H1 (cell line): Measurements from ENCODE around the gene KRT7. TPM values are rescaled to one million over a fixed set of nuclear protein-coding genes. Genes with fewer than 3 reads are reported as not detected.

Experiments used
- CTCF ChIA-PET: fragments of 300-600 bp; sonication (Branson Sonifier 250); formaldehyde crosslinking; loops from one replicate; lab custom pipeline; 2021; ENCODE audit not compliant: partially characterized antibody; lab: Charles Lee
- POLR2A ChIA-PET: fragments of 300-600 bp; sonication (Branson Sonifier 250); formaldehyde crosslinking; loops from one replicate; lab custom pipeline; 2021; ENCODE audit warnings: inconsistent platforms; ENCODE audit not compliant: partially characterized antibody; lab: Charles Lee
- DNase-seq, 2 experiments: peaks; one replicate each; pipeline versions ENCODE4 v3.0.0 to v3.0.0-alpha.2; 2010 to 2022; ENCODE audit warnings: low spot score in 2 of 2, low read depth in 1 of 2, mixed read lengths in 1 of 2
- FAIRE-seq: peaks from 2 replicates; lab custom pipeline; 2011; peaks lifted over from hg19 to GRCh38; lab: Jason Lieb, UNC
- H2AFZ ChIP-seq: 2 replicates; pipeline ENCODE4 v1.8.1; 2012; ENCODE audit warnings: low read length, inconsistent platforms
- H2AK5ac ChIP-seq: 2 replicates; pipeline ENCODE4 v1.6.1; 2013; ENCODE audit warnings: low read depth, low read length
- H2BK120ac ChIP-seq: replicated peaks from 2 replicates; pipeline ENCODE3; 2013; ENCODE audit warnings: low read depth, low read length, inconsistent platforms
- H2BK12ac ChIP-seq: 2 replicates; pipeline ENCODE4 v1.6.1; 2013; ENCODE audit warnings: low read depth, low read length
- H2BK15ac ChIP-seq: 2 replicates; pipeline ENCODE4 v1.6.1; 2013; ENCODE audit warnings: low read length
- H2BK20ac ChIP-seq: 2 replicates; pipeline ENCODE4 v1.6.1; 2013; ENCODE audit warnings: low read length
- H2BK5ac ChIP-seq: 2 replicates; pipeline ENCODE4 v1.6.1; 2013; ENCODE audit warnings: low read depth, low read length
- H3K14ac ChIP-seq: 2 replicates; pipeline ENCODE4 v1.6.1; 2013; ENCODE audit warnings: inconsistent platforms; ENCODE audit not compliant: insufficient read length
- H3K18ac ChIP-seq: 2 replicates; pipeline ENCODE4 v1.6.1; 2013; ENCODE audit warnings: low read length; ENCODE audit errors: extremely low read depth
- H3K23ac ChIP-seq: 2 replicates; pipeline ENCODE4 v1.6.1; 2013; ENCODE audit warnings: inconsistent platforms; ENCODE audit not compliant: insufficient read length
- H3K23me2 ChIP-seq: 2 replicates; pipeline ENCODE4 v1.6.1; 2013; ENCODE audit warnings: low read depth, low read length
- H3K27ac ChIP-seq: 2 replicates; pipeline ENCODE4 v1.6.1; 2011; ENCODE audit warnings: low read depth, low read length, inconsistent platforms
- H3K27me3 ChIP-seq, 4 experiments: replicated peaks in 1 of 4; 1 replicate in 1 of 4; 2 replicates in 3 of 4; pipeline versions ENCODE4 v1.6.1 to v1.8.1; 2011 to 2013; ENCODE audit warnings: low read length in 3 of 4, mild to moderate bottlenecking in 3 of 4, inconsistent platforms in 2 of 4, mixed read lengths in 2 of 4, moderate library complexity in 1 of 4; ENCODE audit not compliant: control insufficient read depth in 3 of 4, insufficient read depth in 3 of 4; ENCODE audit errors: extremely low read depth in 1 of 4
- H3K36me3 ChIP-seq, 4 experiments: 2 replicates each; pipeline versions ENCODE4 v1.6.1 to v1.8.1; 2011 to 2013; ENCODE audit warnings: mild to moderate bottlenecking in 4 of 4, low read length in 3 of 4, moderate library complexity in 2 of 4, control low read depth in 1 of 4, inconsistent platforms in 1 of 4; ENCODE audit not compliant: insufficient read depth in 4 of 4, control insufficient read depth in 2 of 4
- H3K4ac ChIP-seq: replicated peaks from 2 replicates; pipeline ENCODE3; 2013; ENCODE audit warnings: low read length, low read depth, mixed read lengths, inconsistent platforms; ENCODE audit not compliant: insufficient read length
- H3K4me1 ChIP-seq, 4 experiments: replicated peaks in 1 of 4; 1 replicate in 1 of 4; 2 replicates in 3 of 4; pipeline versions ENCODE4 v1.6.1 to v1.8.1; 2011 to 2013; ENCODE audit warnings: low read length in 3 of 4, inconsistent platforms in 2 of 4, mixed read lengths in 1 of 4; ENCODE audit not compliant: insufficient read depth in 4 of 4, control insufficient read depth in 3 of 4
- H3K4me2 ChIP-seq, 2 experiments: 2 replicates each; pipeline versions ENCODE4 v1.6.1 to v1.8.1; 2011 to 2013; ENCODE audit warnings: low read depth in 2 of 2, low read length in 2 of 2, control low read depth in 1 of 2, inconsistent platforms in 1 of 2, mild to moderate bottlenecking in 1 of 2; ENCODE audit not compliant: insufficient read depth in 1 of 2
- H3K4me3 ChIP-seq, 4 experiments: fragments of 200-600, 300-600 bp in 1 of 4; sonication (generic), shearing (Covaris generic), sonication (Bioruptor Twin) in 1 of 4; 2 replicates each; pipeline versions ENCODE4 v1.5.1 to v1.8.1; 2011 to 2016; ENCODE audit warnings: low read length in 4 of 4, low read depth in 3 of 4, control low read depth in 2 of 4, inconsistent platforms in 2 of 4, mild to moderate bottlenecking in 2 of 4, mixed read lengths in 1 of 4, moderate library complexity in 1 of 4; ENCODE audit not compliant: insufficient read depth in 2 of 4; ENCODE audit errors: extremely low read depth in 1 of 4
- H3K56ac ChIP-seq: replicated peaks from 2 replicates; pipeline ENCODE3; 2013; ENCODE audit warnings: low read depth, mild to moderate bottlenecking, mixed read lengths, low read length, inconsistent platforms; ENCODE audit not compliant: insufficient read length
- H3K79me1 ChIP-seq: 2 replicates; pipeline ENCODE4 v1.6.1; 2013; ENCODE audit warnings: low read depth, low read length, control low read depth
- H3K79me2 ChIP-seq, 2 experiments: 2 replicates each; pipeline versions ENCODE4 v1.6.1 to v1.8.1; 2012 to 2013; ENCODE audit warnings: low read length in 2 of 2, mild to moderate bottlenecking in 2 of 2, inconsistent platforms in 1 of 2; ENCODE audit not compliant: insufficient read depth in 2 of 2, control insufficient read depth in 1 of 2
- H3K9ac ChIP-seq, 4 experiments: replicated peaks in 1 of 4; 1 replicate in 1 of 4; 2 replicates in 3 of 4; pipeline versions ENCODE4 v1.6.1 to v1.8.1; 2011 to 2013; ENCODE audit warnings: low read depth in 3 of 4, low read length in 3 of 4, control low read depth in 2 of 4, mild to moderate bottlenecking in 2 of 4, moderate library complexity in 2 of 4, inconsistent platforms in 1 of 4; ENCODE audit errors: extremely low read depth in 1 of 4
- H3K9me3 ChIP-seq, 2 experiments: 2 replicates each; pipeline versions ENCODE4 v1.6.1 to v1.8.1; 2012 to 2013; ENCODE audit warnings: mild to moderate bottlenecking in 2 of 2, moderate library complexity in 2 of 2, control low read depth in 1 of 2, inconsistent platforms in 1 of 2, low read depth in 1 of 2, low read length in 1 of 2, mixed read lengths in 1 of 2; ENCODE audit not compliant: insufficient read depth in 2 of 2
- H4K20me1 ChIP-seq, 2 experiments: replicated peaks in 1 of 2; 2 replicates each; pipeline versions ENCODE3 to v1.8.1; 2011 to 2013; ENCODE audit warnings: inconsistent platforms in 2 of 2, low read length in 2 of 2, mild to moderate bottlenecking in 1 of 2; ENCODE audit not compliant: insufficient read depth in 2 of 2, control insufficient read depth in 1 of 2
- H4K5ac ChIP-seq: 2 replicates; pipeline ENCODE4 v1.6.1; 2013; ENCODE audit warnings: low read length, low read depth, mixed read lengths, inconsistent platforms; ENCODE audit not compliant: insufficient read length
- H4K8ac ChIP-seq: 2 replicates; pipeline ENCODE4 v1.8.0; 2013; ENCODE audit warnings: mild to moderate bottlenecking, moderate library complexity, low read length, inconsistent platforms; ENCODE audit not compliant: insufficient read depth; ENCODE audit errors: extremely low read depth
- H4K91ac ChIP-seq: replicated peaks from 2 replicates; pipeline ENCODE3; 2013; ENCODE audit warnings: low read length, mixed read lengths, inconsistent platforms; ENCODE audit not compliant: insufficient read length
- BRCA1 ChIP-seq: IDR thresholded peaks from 2 replicates; pipeline ENCODE4 v1.6.1; 2012; ENCODE audit warnings: low read depth, low read length, improper control_type of control experiment
- CEBPB ChIP-seq: IDR thresholded peaks from 2 replicates; pipeline ENCODE4 v1.6.1; 2012; ENCODE audit warnings: low read depth, low read length
- CHD1 ChIP-seq: IDR thresholded peaks from 2 replicates; pipeline ENCODE4 v1.6.1; 2012; ENCODE audit warnings: low read depth, low read length, improper control_type of control experiment
- CHD2 ChIP-seq: IDR thresholded peaks from 2 replicates; pipeline ENCODE4 v1.6.1; 2012; ENCODE audit warnings: low read length, improper control_type of control experiment
- CTBP2 ChIP-seq: IDR thresholded peaks from 2 replicates; pipeline ENCODE4 v1.7.0; 2011; ENCODE audit warnings: borderline replicate concordance, mild to moderate bottlenecking, moderate library complexity, mixed read lengths, low read length; ENCODE audit not compliant: insufficient read depth, insufficient read length
- EZH2 ChIP-seq: fragments of 200-600 bp; sonication (generic); IDR thresholded peaks from 2 replicates; pipeline ENCODE4 v1.7.1; 2012; ENCODE audit warnings: low read depth, mild to moderate bottlenecking, moderate library complexity, low read length, inconsistent platforms; ENCODE audit not compliant: severe bottlenecking
- FOSL1 ChIP-seq: IDR thresholded peaks from 2 replicates; pipeline ENCODE4 v1.6.1; 2011; ENCODE audit warnings: mild to moderate bottlenecking, low read depth, low read length, moderate library complexity; ENCODE audit not compliant: insufficient read depth
- GABPA ChIP-seq: IDR thresholded peaks from 2 replicates; pipeline ENCODE4 v1.6.1; 2011; ENCODE audit warnings: mild to moderate bottlenecking, low read length, moderate library complexity, borderline replicate concordance; ENCODE audit not compliant: insufficient read depth
- HDAC6 ChIP-seq: IDR thresholded peaks from one replicate; pipeline ENCODE4 v1.7.1; 2012; ENCODE audit warnings: low read depth, mild to moderate bottlenecking, inconsistent platforms, low read length, moderate library complexity
- MAFK ChIP-seq: IDR thresholded peaks from 2 replicates; pipeline ENCODE4 v1.6.1; 2012; ENCODE audit warnings: low read depth, mild to moderate bottlenecking, improper control_type of control experiment, low read length
- POU5F1 ChIP-seq: IDR thresholded peaks from 2 replicates; pipeline ENCODE4 v1.6.1; 2011; ENCODE audit warnings: low read depth, mild to moderate bottlenecking, low read length, moderate library complexity
- RBBP5 ChIP-seq: IDR thresholded peaks from 2 replicates; pipeline ENCODE4 v1.7.1; 2012; ENCODE audit warnings: low read depth, mild to moderate bottlenecking, inconsistent platforms, low read length, moderate library complexity, borderline replicate concordance
- TAF7 ChIP-seq: optimal IDR thresholded peaks from 2 replicates; pipeline ENCODE3; 2011; ENCODE audit warnings: low read depth, mild to moderate bottlenecking, inconsistent platforms, low read length, moderate library complexity, borderline replicate concordance
- WGBS, 2 experiments: shearing (Covaris generic) in 1 of 2; methylation state at CpG; one replicate each; pipeline versions ENCODE4 v1.1.6 to v1.1.7; 2013 to 2015; ENCODE audit warnings: low lambda C conversion rate in 2 of 2, mixed read lengths in 2 of 2, inconsistent platforms in 1 of 2, low coverage in 1 of 2, missing lambda C conversion rate in 1 of 2; ENCODE audit not compliant: insufficient replicate concordance in 2 of 2, insufficient coverage in 1 of 2, insufficient read length in 1 of 2; ENCODE audit errors: extremely low coverage in 1 of 2, missing lambda C conversion rate in 1 of 2; 5-methylcytosine and 5-hydroxymethylcytosine counted together
- polyA plus RNA-seq, 7 experiments: library from polyadenylated mRNA; depleted of rRNA in 3 of 7; stranded (reverse) in 5 of 7; unstranded in 2 of 7; fragments of >200 nt in 5 of 7; fragments of 200-250 nt in 2 of 7; gene quantifications; 1 replicate in 5 of 7; 2 replicates in 1 of 7; 4 replicates in 1 of 7; pipeline versions ENCODE4 v1.2.1 to v1.2.3, GENCODE V29; 2011 to 2013; ENCODE audit warnings: missing spikeins in 2 of 7, mixed read lengths in 2 of 7
- total RNA-seq: library from RNA; stranded (reverse); fragmentation: NEBNext Ultra II Directional; extraction: Animal tissue kit (Norgen Biotek cat#: 25700); gene quantifications from 2 replicates; pipeline ENCODE4 v1.2.1, GENCODE V29; 2021

Gene KRT7
- total and polyA plus RNA-seq, 2 of the 8 experiments (the other 6 are each of a cell fraction or from before 2014, with no cell fraction given) = 13.2 to 19.0 TPM

DNA sequence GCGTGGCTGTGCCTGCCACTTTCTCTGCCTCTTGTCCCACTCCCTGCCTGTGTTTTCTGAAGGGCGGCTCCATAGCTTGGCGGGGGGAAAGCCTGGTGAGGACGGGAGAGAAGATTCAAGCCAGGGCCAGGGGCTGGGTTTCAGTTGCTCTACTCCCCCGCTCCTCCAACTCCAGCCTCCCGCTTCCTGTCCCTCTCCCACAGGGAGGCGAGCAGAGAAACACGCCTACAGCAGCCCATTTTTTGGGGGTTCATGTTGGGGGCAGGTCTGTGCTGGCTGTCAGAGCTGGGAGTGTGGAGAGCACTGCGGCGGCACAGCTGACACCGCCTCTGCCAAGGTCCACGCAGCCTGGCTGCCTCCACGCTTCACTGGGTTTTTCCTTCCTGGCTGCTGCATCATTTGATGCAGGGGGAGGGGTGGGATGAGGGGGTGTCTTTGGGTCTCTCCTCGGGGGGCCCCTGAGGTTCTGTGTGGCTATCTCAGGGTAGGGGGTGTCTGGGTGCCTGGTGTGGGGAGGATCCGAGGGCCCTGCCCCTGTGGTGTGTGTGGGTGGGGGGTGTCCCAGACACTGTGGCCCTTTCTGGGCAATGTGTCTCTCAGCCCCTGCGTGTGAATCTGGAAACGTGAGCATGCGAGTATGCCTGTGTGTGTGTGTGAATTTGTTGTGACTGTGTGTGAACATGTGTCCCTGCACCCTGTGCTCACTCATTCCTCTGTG, 30.5 kb upstream of the KRT7 start:
- no peaks in the 10 kb centered on the region for H4K20me1 ChIP-seq
- FAIRE-seq (no peak), DNase-seq (no peak)
- H4K91ac ChIP-seq = peak overlapping the region; percentile 63
- H2AK5ac ChIP-seq = peak overlapping the region; percentile 42
- peak overlapping the region; percentile 51; the same call in 1 of the 2 replicates for H3K18ac ChIP-seq
- H2BK5ac ChIP-seq = peak overlapping the region; percentile 57
- no peak overlapping the region for H2BK120ac ChIP-seq
- H3K4me3 ChIP-seq = no peak overlapping the region
- WGBS, 2 experiments = 71% methylated on average over 16 of the region's 18 CpGs; no CpG with 5 or more reads in 1 of the 2 experiments
- H3K23me2 ChIP-seq = no peaks in the 10 kb centered on the region
- H3K14ac ChIP-seq = no peak overlapping the region
- no peaks in the 10 kb centered on the region for H3K27me3 ChIP-seq
- no peak overlapping the region for H3K4ac ChIP-seq
- peak overlapping the region; percentile 16 for H2BK15ac ChIP-seq
- no peak overlapping the region for H3K9ac ChIP-seq
- peak overlapping the region; percentile 7 for H4K5ac ChIP-seq
- no peak overlapping the region for H3K23ac ChIP-seq
- no peak overlapping the region for H3K4me2 ChIP-seq
- peak overlapping the region; percentile 57 for H4K8ac ChIP-seq
- ChIA-PET CTCF (interaction anchor here (1.0 to 3.2 kb wide), 9 partner anchors 19 to 167 kb away, joined by 3 to 22 read pairs (median 5); no protein-coding TSS in a partner anchor), POLR2A (interaction anchor here (2.0 kb wide), 1 partner anchor 8 kb away, joined by 9 read pairs; no protein-coding TSS in a partner anchor)
- no peaks in the 10 kb centered on the region for H3K79me2 ChIP-seq
- H2BK20ac ChIP-seq = no peak overlapping the region
- H3K56ac ChIP-seq = no peak overlapping the region
- H3K27ac ChIP-seq = no peak overlapping the region
- H3K4me1 ChIP-seq = peaks cover 0 to 22% (median 6%) of the 10 kb centered on the region in 4 experiments; a peak in 4 of 7 replicates
- H2BK12ac ChIP-seq = peak overlapping the region; percentile 86
- no peak for TF ChIP-seq CEBPB
- TF ChIP-seq MAFK = no peak
- no peak for TF ChIP-seq CHD2
- TF ChIP-seq HDAC6 = no peak
- no peak for TF ChIP-seq TAF7
- TF ChIP-seq FOSL1 = no peak
- no peak for TF ChIP-seq EZH2
- no peak for TF ChIP-seq GABPA
- no peak for TF ChIP-seq CHD1
- TF ChIP-seq POU5F1 = no peak
- TF ChIP-seq BRCA1 = no peak
- no peak for TF ChIP-seq RBBP5
- no peak for TF ChIP-seq CTBP2
- H3K36me3 ChIP-seq = no peaks in the 10 kb centered on the region
- peak overlapping the region; percentile 85; the same call in 1 of the 2 replicates for H2AFZ ChIP-seq
- no peaks in the 10 kb centered on the region for H3K9me3 ChIP-seq
- no peaks in the 10 kb centered on the region for H3K79me1 ChIP-seq
